BLaER1 treated with 17β-estradiol and CSF1 and Interleukin-3, amounts not matched to agents 10 nM and 100 nM (cell line): Measurements from ENCODE around the gene MRPS34.

Source experiments
- H3K27ac ChIP-seq, 11 experiments: shearing (Covaris generic); formaldehyde crosslinking; 2 replicates each; pipeline ENCODE4 v1.8.1; 2022
- H3K27me3 ChIP-seq, 11 experiments: shearing (Covaris generic); formaldehyde crosslinking; 2 replicates each; pipeline ENCODE4 v1.8.1; 2022
- H3K36me3 ChIP-seq, 11 experiments: shearing (Covaris generic); formaldehyde crosslinking; 2 replicates each; pipeline ENCODE4 v1.8.1; 2022
- H3K4me1 ChIP-seq, 10 experiments: shearing (Covaris generic); formaldehyde crosslinking; 2 replicates each; pipeline ENCODE4 v1.8.1; 2022
- H3K4me2 ChIP-seq, 11 experiments: shearing (Covaris generic); formaldehyde crosslinking; 2 replicates each; pipeline ENCODE4 v1.8.1; 2022
- H3K4me3 ChIP-seq, 10 experiments: shearing (Covaris generic); formaldehyde crosslinking; 2 replicates each; pipeline ENCODE4 v1.8.1; 2022
- H3K9ac ChIP-seq, 11 experiments: shearing (Covaris generic); formaldehyde crosslinking; 2 replicates each; pipeline ENCODE4 v1.8.1; 2022
- H3K9me3 ChIP-seq, 11 experiments: shearing (Covaris generic); formaldehyde crosslinking; replicated peaks in 1 of 11; 2 replicates each; pipeline ENCODE4 v1.8.1; 2022
- H4K20me1 ChIP-seq, 11 experiments: shearing (Covaris generic); formaldehyde crosslinking; 2 replicates each; pipeline ENCODE4 v1.8.1; 2022
- Cebpa-rat ChIP-seq, 11 experiments: shearing (Covaris generic); IDR thresholded peaks; 2 replicates each; pipeline ENCODE4 v1.8.1; 2022

Gene MRPS34

DNA sequence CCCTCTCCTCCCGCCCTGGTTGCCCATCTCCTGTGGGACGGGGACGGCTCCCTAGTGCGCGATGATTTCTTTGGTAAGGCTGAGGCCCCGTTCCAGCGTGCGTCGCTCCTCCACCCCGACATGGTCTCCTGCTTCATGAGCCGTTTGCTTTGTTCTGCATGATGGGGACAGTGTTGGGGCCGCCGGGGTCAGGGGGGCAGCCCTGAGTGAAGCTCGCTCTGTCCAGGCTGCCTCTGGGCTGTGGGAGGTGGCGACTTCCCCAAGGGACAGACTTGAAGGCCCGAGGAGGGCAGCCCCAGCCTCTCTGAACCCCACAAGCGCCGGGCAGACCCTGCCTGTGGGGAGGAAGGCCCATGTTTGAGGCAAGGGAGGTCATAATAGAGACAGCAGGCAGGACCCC lies 14.0 kb downstream of the MRPS34 start:
- Histone ChIP-seq H3K36me3 (peaks cover 55 to 96% (median 72%) of the 10 kb centered on the region in 11 experiments), H3K9me3 (no peaks in the 10 kb centered on the region), H3K27ac (no peak overlapping the region), H3K9ac (no peak overlapping the region), H3K27me3 (peaks cover 0 to 6% (median 0%) of the 10 kb centered on the region in 11 experiments; a peak in 1 of 22 replicates), H3K4me3 (no peak overlapping the region), H4K20me1 (peaks cover 17 to 98% (median 62%) of the 10 kb centered on the region in 11 experiments; a peak in 21 of 22 replicates), H3K4me1 (peaks cover 9 to 54% (median 44%) of the 10 kb centered on the region in 10 experiments; a peak in 19 of 20 replicates), H3K4me2 (no peak overlapping the region)
- TF ChIP-seq Cebpa-rat (IDR thresholded peaks at IDR 0.05), result no peak

DNA sequence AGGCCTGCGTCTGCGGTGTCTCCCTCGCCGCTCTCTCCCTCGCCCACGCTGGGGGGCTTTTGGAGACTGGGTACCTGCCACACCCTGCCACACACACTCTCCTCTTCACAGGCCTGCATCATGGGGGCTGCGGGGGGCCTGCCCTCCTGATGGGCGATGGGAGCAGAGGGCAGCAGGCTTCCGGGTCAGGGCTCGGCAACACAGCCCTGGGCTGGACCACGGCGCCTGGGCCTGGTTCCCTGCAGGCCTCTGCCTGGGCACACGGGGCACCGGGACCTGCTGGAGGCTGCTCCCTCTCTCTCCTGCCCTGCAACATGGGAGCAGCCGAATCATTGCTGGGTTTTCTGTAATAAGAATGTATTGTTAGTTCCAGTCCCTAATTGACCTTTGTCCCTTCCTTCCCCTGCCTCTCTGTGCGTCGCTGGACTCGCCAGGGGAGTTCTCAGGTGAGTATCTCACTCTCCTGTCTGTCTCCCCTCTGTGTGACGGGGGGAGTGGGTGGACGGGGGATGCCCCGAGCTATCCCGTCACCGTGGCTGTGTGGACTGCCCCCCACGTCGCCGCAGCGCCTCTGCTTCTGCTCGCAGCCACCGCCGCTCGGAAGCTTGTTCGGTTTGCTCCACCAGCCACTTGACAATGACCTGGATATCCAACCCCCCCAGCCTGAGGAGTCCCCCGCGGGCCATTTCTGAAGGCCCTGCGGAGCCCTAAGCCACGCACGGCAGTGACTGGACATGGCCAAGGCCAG lies 15.0 kb downstream of the MRPS34 start:
- H3K4me3 ChIP-seq, result no peak overlapping the region
- peaks cover 11 to 99% (median 59%) of the 10 kb centered on the region in 11 experiments; a peak in 21 of 22 replicates for H4K20me1 ChIP-seq
- no peak overlapping the region for H3K27ac ChIP-seq
- H3K4me2 ChIP-seq, result no peak overlapping the region
- no peaks in the 10 kb centered on the region for H3K9me3 ChIP-seq
- peaks cover 0 to 6% (median 0%) of the 10 kb centered on the region in 11 experiments; a peak in 1 of 22 replicates for H3K27me3 ChIP-seq
- no peak for TF ChIP-seq Cebpa-rat (IDR thresholded peaks at IDR 0.05)
- peaks cover 9 to 45% (median 34%) of the 10 kb centered on the region in 10 experiments; a peak in 19 of 20 replicates for H3K4me1 ChIP-seq
- no peak overlapping the region for H3K9ac ChIP-seq
- peaks cover 62 to 97% (median 75%) of the 10 kb centered on the region in 11 experiments for H3K36me3 ChIP-seq

DNA sequence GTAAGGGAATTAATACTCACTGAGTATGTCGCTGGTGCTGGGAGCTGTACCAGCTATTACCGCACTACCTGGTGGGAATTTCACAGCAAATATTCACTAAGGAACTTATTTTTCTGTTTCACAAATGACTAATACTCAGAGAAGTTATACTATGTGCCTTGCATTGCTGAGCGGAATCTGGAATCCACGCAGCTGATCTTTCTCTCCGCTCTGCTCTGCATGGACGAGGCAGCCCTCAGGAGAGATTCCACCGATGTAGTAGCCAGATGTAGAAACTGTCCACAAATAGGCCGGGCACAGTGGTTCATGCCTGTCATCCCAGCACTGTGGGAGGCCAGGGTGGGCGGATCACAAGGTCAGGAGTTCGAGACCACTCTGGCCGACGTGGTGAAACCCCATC lies 18.7 kb downstream of the MRPS34 start:
- H3K9me3 ChIP-seq, result no peaks in the 10 kb centered on the region
- peaks cover 0 to 16% (median 5%) of the 10 kb centered on the region in 10 experiments; a peak in 10 of 20 replicates for H3K4me1 ChIP-seq
- H3K27me3 ChIP-seq, result no peaks in the 10 kb centered on the region
- H3K36me3 ChIP-seq, result peaks cover 78 to 100% (median 91%) of the 10 kb centered on the region in 11 experiments
- no peak overlapping the region for H3K4me2 ChIP-seq
- no peak overlapping the region for H3K9ac ChIP-seq
- no peak for TF ChIP-seq Cebpa-rat (IDR thresholded peaks at IDR 0.05)
- no peak overlapping the region for H3K4me3 ChIP-seq
- H3K27ac ChIP-seq, result no peak overlapping the region
- H4K20me1 ChIP-seq, result peaks cover 0 to 96% (median 41%) of the 10 kb centered on the region in 11 experiments; a peak in 17 of 22 replicates

DNA sequence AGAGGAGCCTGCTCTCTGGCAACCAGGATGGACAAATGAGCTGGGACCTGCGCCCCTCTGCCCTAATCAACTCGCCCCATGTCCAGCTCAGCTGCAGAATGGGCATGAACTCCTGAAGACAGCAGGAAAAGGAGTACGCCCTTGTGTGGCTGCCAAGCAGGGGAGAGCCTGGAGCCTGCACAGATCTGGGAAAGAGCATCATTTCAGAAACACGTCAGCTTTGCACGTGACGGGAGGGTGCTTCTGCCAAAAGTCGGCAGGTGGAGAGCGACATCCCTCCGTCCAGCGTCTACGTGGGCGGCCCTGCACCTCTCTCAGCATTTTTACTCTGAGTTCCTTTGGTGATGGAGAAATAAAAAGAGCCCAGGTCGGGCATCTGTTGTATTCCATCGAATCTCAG lies 20.1 kb downstream of the MRPS34 start:
- no peak for TF ChIP-seq Cebpa-rat (IDR thresholded peaks at IDR 0.05)
- Histone ChIP-seq H3K4me1 (peaks cover 0 to 16% (median 5%) of the 10 kb centered on the region in 10 experiments; a peak in 10 of 20 replicates), H4K20me1 (peaks cover 0 to 94% (median 39%) of the 10 kb centered on the region in 11 experiments; a peak in 16 of 22 replicates), H3K9ac (no peak overlapping the region), H3K9me3 (no peaks in the 10 kb centered on the region), H3K27me3 (no peaks in the 10 kb centered on the region), H3K4me2 (no peak overlapping the region), H3K27ac (no peak overlapping the region), H3K4me3 (no peak overlapping the region), H3K36me3 (peaks cover 83 to 100% (median 94%) of the 10 kb centered on the region in 11 experiments)

DNA sequence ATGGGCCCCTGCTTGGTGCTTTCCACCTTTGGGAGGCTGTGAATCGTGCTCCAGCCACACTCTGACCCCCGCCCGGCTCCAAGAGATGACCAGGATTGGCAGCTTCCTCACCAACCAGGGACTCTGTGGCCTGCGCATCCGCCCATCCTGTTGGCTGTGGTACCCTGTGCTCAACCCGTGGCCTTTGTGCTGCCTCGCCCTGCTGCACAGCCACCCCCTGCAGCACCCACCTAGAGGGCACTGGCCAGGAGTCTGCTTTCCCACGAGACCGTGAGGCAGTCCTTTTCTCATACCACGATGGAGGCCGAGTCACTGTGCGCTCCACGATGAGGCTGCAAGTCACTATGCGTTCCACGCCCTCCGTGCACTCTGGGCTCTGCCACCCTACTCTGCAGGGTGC lies 21.0 kb downstream of the MRPS34 start:
- no peak for TF ChIP-seq Cebpa-rat (IDR thresholded peaks at IDR 0.05)
- peaks cover 0 to 8% (median under 1%) of the 10 kb centered on the region in 10 experiments; a peak in 8 of 20 replicates for H3K4me1 ChIP-seq
- H3K4me3 ChIP-seq, result no peak overlapping the region
- no peak overlapping the region for H3K27ac ChIP-seq
- H3K27me3 ChIP-seq, result no peaks in the 10 kb centered on the region
- no peak overlapping the region for H3K9ac ChIP-seq
- no peaks in the 10 kb centered on the region for H3K9me3 ChIP-seq
- peaks cover 86 to 100% (median 95%) of the 10 kb centered on the region in 11 experiments for H3K36me3 ChIP-seq
- H4K20me1 ChIP-seq, result peaks cover 0 to 94% (median 34%) of the 10 kb centered on the region in 11 experiments; a peak in 16 of 22 replicates
- no peak overlapping the region for H3K4me2 ChIP-seq

DNA sequence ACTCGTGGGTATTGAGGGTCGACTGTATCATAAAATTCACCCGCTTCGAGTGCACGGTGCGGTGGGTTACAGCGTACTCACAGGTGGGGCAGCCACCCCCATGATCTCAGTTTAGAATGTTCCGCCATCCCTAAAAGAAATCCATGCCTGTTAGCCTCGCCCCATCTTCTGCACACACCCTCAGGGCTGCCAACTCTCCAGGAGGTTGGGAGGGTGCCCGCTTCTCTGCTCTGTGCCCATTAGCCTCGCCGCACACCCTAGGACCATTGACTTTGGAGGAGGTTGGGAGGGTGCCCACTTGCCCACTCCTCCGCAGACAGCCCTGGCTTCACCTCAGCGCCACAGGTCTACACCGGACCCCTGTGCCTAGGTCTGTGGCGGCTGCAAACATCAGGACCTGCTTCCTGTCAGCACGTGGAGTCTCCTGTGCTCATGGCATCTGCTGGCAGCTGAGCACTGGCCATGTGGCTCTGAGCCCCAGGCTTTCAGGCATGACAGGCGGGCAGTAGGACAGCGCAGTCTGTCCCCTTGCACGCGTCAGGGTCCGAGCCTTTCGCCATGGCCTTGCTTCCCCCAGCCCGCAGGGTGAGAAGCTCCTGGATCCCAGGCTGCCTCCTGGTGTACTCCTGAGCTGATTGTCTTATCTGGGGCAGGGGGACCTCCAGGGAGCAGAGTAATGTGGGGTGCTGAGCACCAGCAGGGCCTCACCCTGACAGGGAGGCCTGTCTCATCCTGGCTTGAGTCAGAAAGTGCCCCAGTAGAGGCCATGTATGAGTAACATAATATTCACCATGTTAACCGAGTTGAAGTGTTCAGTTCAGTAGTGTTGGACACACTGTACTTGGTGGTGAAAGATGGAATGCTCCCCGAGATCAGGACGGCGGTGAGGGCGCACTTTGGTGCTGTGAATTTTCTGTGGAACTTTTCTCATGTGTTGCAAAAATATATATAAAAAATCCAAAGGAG lies 23.5 kb downstream of the MRPS34 start:
- no peak for TF ChIP-seq Cebpa-rat (IDR thresholded peaks at IDR 0.05)
- Histone ChIP-seq H3K4me1 (peaks cover 0 to 14% (median 9%) of the 10 kb centered on the region in 10 experiments; a peak in 10 of 20 replicates), H3K36me3 (peaks cover 95 to 100% (median 98%) of the 10 kb centered on the region in 11 experiments), H4K20me1 (peaks cover 1 to 93% (median 37%) of the 10 kb centered on the region in 11 experiments; a peak in 19 of 22 replicates), H3K9ac (no peak overlapping the region), H3K9me3 (no peaks in the 10 kb centered on the region), H3K4me3 (no peak overlapping the region), H3K27ac (no peak overlapping the region), H3K4me2 (no peak overlapping the region), H3K27me3 (no peaks in the 10 kb centered on the region)

DNA sequence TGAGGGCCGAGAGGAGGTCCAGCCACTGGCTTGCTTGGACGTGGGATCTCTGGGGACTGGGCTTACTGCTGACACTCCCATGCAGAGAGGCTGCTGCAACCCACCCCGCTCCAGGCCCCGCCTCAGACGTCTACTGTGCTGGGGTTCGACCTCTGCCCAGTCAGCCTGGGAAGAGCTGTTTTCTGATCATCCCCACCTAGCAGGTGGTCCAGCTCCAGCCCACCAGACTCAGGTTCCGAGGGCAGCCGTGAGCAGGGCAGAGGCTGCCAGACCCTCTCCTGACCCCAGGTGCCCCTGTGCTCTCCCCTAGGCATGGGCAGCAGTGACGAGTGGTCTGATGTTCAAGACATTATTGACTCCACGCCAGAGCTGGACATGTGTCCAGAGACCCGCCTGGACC lies 25.0 kb downstream of the MRPS34 start:
- Histone ChIP-seq H3K9me3 (no peaks in the 10 kb centered on the region), H3K27ac (no peak overlapping the region), H4K20me1 (peaks cover 13 to 93% (median 51%) of the 10 kb centered on the region in 11 experiments; a peak in 20 of 22 replicates), H3K27me3 (no peaks in the 10 kb centered on the region), H3K4me2 (no peak overlapping the region), H3K4me3 (no peak overlapping the region), H3K4me1 (peaks cover 0 to 19% (median 12%) of the 10 kb centered on the region in 10 experiments; a peak in 11 of 20 replicates), H3K36me3 (peaks cover 96 to 100% (median 100%) of the 10 kb centered on the region in 11 experiments), H3K9ac (no peak overlapping the region)
- TF ChIP-seq Cebpa-rat (IDR thresholded peaks at IDR 0.05), result no peak

DNA sequence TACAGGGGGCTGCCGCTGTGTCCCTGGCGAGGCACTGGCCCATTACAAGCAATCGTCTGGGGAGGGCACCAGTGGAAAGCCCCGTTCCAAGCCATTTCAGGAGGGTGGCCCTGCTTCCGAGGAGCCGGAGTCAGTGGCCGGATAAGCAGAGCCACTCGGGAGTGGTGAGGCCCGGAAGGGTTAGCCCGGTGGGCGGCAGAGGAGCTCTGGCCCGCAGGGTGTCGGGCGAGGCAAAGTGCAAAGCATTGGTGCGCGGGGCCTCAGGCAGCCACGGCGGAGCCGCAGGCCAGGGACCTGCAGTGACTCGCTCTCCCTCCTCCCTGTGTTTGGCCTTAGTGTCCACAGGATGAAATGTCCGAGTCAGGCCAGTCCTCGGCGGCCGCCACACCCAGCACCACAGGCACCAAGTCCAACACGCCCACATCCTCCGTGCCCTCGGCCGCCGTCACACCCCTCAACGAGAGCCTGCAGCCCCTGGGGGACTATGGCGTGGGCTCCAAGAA lies 26.2 kb downstream of the MRPS34 start:
- H3K4me3 ChIP-seq, result no peak overlapping the region
- H3K36me3 ChIP-seq, result peaks cover 86 to 100% (median 97%) of the 10 kb centered on the region in 11 experiments
- TF ChIP-seq Cebpa-rat (IDR thresholded peaks at IDR 0.05), result no peak
- no peak overlapping the region for H3K4me2 ChIP-seq
- no peaks in the 10 kb centered on the region for H3K9me3 ChIP-seq
- peaks cover 23 to 91% (median 54%) of the 10 kb centered on the region in 11 experiments; a peak in 20 of 22 replicates for H4K20me1 ChIP-seq
- no peaks in the 10 kb centered on the region for H3K27me3 ChIP-seq
- H3K4me1 ChIP-seq, result peaks cover 0 to 19% (median 12%) of the 10 kb centered on the region in 10 experiments; a peak in 11 of 20 replicates
- H3K27ac ChIP-seq, result no peak overlapping the region
- no peak overlapping the region for H3K9ac ChIP-seq
